Smooth muscle cell (in vitro differentiated cells): ENCODE data around the gene PSMD13. TPM values are rescaled to one million over a fixed set of nuclear protein-coding genes. Genes with fewer than 3 reads are reported as not detected.

Experiments used
- DNase-seq: peaks from one replicate; lab custom pipeline; 2025; ENCODE audit not compliant: unreplicated experiment; lab: John Stamatoyannopoulos, UW
- H2AFZ ChIP-seq: fragments of 200-600 bp; sonication (generic); 2 replicates; pipeline ENCODE4 v1.6.0; 2016; ENCODE audit warnings: antibody characterized with exemption, low read depth, mild to moderate bottlenecking
- H3F3A ChIP-seq: fragments of 200-600 bp; sonication (generic); 2 replicates; pipeline ENCODE4 v1.6.0; 2017; ENCODE audit warnings: antibody characterized with exemption, low read depth
- H3K27ac ChIP-seq: fragments of 200-600 bp; sonication (generic); 2 replicates; pipeline ENCODE4 v1.5.1; 2016; ENCODE audit warnings: low read depth, mild to moderate bottlenecking
- H3K27me3 ChIP-seq: fragments of 200-600 bp; sonication (generic); 2 replicates; pipeline ENCODE4 v1.6.1; 2016; ENCODE audit warnings: low read depth, mild to moderate bottlenecking
- H3K36me3 ChIP-seq: fragments of 200-600 bp; sonication (generic); 2 replicates; pipeline ENCODE4 v1.5.1; 2016; ENCODE audit warnings: low read depth
- H3K4me1 ChIP-seq: fragments of 200-600 bp; sonication (generic); 2 replicates; pipeline ENCODE4 v1.5.1; 2016; ENCODE audit warnings: low read depth
- H3K4me2 ChIP-seq: fragments of 200-600 bp; sonication (generic); 2 replicates; pipeline ENCODE4 v1.6.0; 2016; ENCODE audit warnings: mild to moderate bottlenecking
- H3K4me3 ChIP-seq: fragments of 200-600 bp; sonication (generic); 2 replicates; pipeline ENCODE4 v1.5.1; 2016; ENCODE audit warnings: mild to moderate bottlenecking
- H3K79me2 ChIP-seq: fragments of 200-600 bp; sonication (generic); 2 replicates; pipeline ENCODE4 v1.6.0; 2016; ENCODE audit warnings: low read depth, mild to moderate bottlenecking
- H3K9ac ChIP-seq: fragments of 200-600 bp; sonication (generic); 2 replicates; pipeline ENCODE4 v1.6.0; 2016; ENCODE audit warnings: low read depth
- H3K9me3 ChIP-seq: fragments of 200-600 bp; sonication (generic); replicated peaks from 2 replicates; pipeline ENCODE4 v1.5.1; 2016; ENCODE audit warnings: low read depth
- H4K20me1 ChIP-seq: fragments of 200-600 bp; sonication (generic); 2 replicates; pipeline ENCODE4 v1.6.0; 2016; ENCODE audit warnings: low read depth
- WGBS: methylation state at CpG from one replicate; pipeline ENCODE4 v1.1.7; 2016; ENCODE audit warnings: low lambda C conversion rate; 5-methylcytosine and 5-hydroxymethylcytosine counted together
- polyA plus RNA-seq: library from polyadenylated mRNA; unstranded; fragments of >200 nt; fragmentation: Nextera tagmentation; extraction: Ambion mirVana; gene quantifications from 2 replicates; pipeline ENCODE4 v1.2.1, GENCODE V29; 2016
- total RNA-seq: library from RNA; depleted of rRNA; stranded (reverse); fragments of >200 nt; gene quantifications from 2 replicates; pipeline ENCODE4 v1.2.3, GENCODE V29; 2014
- TF ChIP-seq, protein P1 (sequence below): fragments of 200-600 bp; sonication (generic); IDR thresholded peaks from 2 replicates; pipeline ENCODE4 v1.5.1; 2017; ENCODE audit warnings: borderline replicate concordance, mild to moderate bottlenecking, antibody characterized with exemption; ENCODE audit not compliant: insufficient read depth, poor library complexity, severe bottlenecking

Gene PSMD13
- total and polyA plus RNA-seq, 2 experiments from 2014 or later, result 77.4 to 200 TPM

DNA sequence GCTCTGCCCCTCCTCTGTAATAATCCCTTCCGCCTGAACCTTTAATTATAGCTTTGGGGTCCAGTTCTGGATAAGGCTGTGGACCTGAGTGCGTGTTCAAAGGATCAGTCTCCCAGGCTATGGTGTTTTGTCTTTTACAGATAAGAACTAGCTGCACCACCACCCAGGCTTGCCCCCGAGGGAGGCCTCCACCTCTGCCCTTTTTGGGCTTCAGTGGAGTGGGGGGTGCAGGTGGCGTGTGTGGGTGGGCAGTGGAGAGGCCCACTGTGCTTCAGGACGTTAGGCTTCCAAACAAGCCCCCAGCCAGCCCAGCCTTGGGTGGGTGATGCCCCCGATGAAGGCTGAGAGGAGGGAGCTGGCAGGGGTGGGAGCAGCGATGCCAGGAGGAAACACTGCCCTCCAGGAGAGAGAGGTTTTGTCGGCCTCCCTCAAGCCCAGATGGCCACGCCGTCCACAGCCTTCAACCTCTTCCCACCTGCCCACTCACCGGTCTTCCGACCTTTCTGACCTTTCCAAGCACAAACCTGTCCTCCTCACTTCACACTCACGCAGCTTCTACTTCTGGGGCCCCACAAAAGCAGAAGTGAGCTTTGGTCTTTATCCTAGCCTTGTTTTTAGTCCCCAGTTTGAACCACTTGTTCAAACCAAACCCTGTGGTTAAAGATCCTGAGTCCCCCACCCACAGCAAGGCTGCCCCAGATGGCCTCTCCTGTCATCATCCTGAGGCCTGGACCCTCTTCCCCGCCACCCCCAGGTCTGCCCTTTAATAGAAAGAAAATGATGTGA, 20.4 kb downstream of the PSMD13 start:
- H3K27ac ChIP-seq, result no peak overlapping the region
- H3K4me3 ChIP-seq, result no peak overlapping the region
- H3K27me3 ChIP-seq, result no peaks in the 10 kb centered on the region
- no peaks in the 10 kb centered on the region for H3K36me3 ChIP-seq
- H3K79me2 ChIP-seq, result no peaks in the 10 kb centered on the region
- 81% methylated on average over 14 of the region's 14 CpGs for WGBS
- H3F3A ChIP-seq, result no peaks in the 10 kb centered on the region
- no peak for DNase-seq
- H3K9ac ChIP-seq, result no peak overlapping the region
- no peaks in the 10 kb centered on the region for H3K4me1 ChIP-seq
- no peak overlapping the region for H3K4me2 ChIP-seq
- H2AFZ ChIP-seq, result no peak overlapping the region
- no peaks in the 10 kb centered on the region for H4K20me1 ChIP-seq
- TF ChIP-seq, protein P1, sequence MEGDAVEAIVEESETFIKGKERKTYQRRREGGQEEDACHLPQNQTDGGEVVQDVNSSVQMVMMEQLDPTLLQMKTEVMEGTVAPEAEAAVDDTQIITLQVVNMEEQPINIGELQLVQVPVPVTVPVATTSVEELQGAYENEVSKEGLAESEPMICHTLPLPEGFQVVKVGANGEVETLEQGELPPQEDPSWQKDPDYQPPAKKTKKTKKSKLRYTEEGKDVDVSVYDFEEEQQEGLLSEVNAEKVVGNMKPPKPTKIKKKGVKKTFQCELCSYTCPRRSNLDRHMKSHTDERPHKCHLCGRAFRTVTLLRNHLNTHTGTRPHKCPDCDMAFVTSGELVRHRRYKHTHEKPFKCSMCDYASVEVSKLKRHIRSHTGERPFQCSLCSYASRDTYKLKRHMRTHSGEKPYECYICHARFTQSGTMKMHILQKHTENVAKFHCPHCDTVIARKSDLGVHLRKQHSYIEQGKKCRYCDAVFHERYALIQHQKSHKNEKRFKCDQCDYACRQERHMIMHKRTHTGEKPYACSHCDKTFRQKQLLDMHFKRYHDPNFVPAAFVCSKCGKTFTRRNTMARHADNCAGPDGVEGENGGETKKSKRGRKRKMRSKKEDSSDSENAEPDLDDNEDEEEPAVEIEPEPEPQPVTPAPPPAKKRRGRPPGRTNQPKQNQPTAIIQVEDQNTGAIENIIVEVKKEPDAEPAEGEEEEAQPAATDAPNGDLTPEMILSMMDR, result no peak
- no peaks in the 10 kb centered on the region for H3K9me3 ChIP-seq

DNA sequence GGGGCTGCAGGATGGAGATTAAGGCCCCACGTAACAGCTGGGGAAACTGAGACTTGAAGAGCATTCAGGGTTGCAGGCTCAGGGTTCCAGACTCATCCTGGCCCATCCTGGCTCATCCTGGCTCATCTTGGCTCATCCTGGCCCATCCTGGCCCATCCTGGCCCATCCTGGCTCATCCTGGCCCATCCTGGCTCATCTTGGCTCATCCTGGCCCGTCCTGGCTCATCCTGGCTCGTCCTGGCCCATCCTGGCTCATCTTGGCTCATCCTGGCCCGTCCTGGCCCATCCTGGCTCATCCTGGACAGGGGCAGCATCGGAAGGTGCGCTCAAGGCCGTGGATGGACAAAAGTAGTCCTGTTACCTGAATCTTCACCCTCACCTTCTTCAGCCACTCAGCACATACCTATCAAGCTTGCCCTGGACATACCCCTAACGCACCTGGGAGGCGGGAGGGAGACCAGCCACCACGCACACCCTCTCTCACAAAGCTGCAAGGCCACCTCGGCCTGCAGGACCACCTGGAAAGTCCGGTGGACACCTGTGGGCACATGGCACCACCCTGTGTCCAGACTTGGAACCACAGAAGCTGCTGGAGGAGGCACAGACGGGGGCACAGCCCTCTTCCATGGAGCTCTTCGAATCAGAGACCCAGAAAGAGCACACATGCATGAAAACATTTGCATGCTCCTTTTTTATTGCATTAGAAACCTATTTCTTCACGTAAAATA, 21.2 kb downstream of the PSMD13 start:
- Histone ChIP-seq H3K9ac (no peak overlapping the region), H3K4me3 (no peak overlapping the region), H3K4me1 (no peaks in the 10 kb centered on the region), H3K36me3 (no peaks in the 10 kb centered on the region), H2AFZ (no peak overlapping the region), H4K20me1 (no peaks in the 10 kb centered on the region), H3K4me2 (no peak overlapping the region), H3K79me2 (no peaks in the 10 kb centered on the region), H3K27ac (no peak overlapping the region), H3K27me3 (no peaks in the 10 kb centered on the region), H3F3A (no peaks in the 10 kb centered on the region), H3K9me3 (no peaks in the 10 kb centered on the region)
- TF ChIP-seq, protein P1, result no peak
- no peak for DNase-seq
- 87% methylated on average over 15 of the region's 15 CpGs for WGBS

DNA sequence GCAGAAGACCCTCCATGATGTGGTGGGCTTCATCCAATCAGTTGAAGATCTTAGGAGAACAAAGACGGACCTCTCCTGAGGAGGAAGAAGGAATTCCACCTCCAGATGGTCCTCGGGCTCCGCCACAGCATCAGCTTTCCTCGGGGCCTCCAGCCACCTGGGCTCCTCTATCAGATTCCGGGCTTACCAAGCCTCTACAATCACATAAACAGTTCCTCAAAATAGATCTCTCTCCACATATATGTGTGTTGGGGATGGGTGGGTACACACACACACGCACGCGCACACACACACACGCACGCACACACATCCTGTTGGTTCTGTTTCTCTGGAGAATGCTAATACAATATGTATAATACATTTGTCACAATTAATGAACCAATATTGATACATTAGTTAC, 22.6 kb downstream of the PSMD13 start:
- TF ChIP-seq, protein P1, result no peak
- H3F3A ChIP-seq, result no peaks in the 10 kb centered on the region
- H4K20me1 ChIP-seq, result no peaks in the 10 kb centered on the region
- no peak for DNase-seq
- H2AFZ ChIP-seq, result no peak overlapping the region
- H3K27ac ChIP-seq, result no peak overlapping the region
- no peaks in the 10 kb centered on the region for H3K4me1 ChIP-seq
- no peak overlapping the region for H3K4me3 ChIP-seq
- no peaks in the 10 kb centered on the region for H3K36me3 ChIP-seq
- 84% methylated on average over 10 of the region's 10 CpGs for WGBS
- no peak overlapping the region for H3K9ac ChIP-seq
- no peaks in the 10 kb centered on the region for H3K9me3 ChIP-seq
- no peaks in the 10 kb centered on the region for H3K79me2 ChIP-seq
- H3K27me3 ChIP-seq, result no peaks in the 10 kb centered on the region
- no peak overlapping the region for H3K4me2 ChIP-seq
